Measurements from ENCODE around the gene THAP8.
"Not testable (repeated sequence)": the region's sequence is repeated elsewhere in the genome, so short reads cannot be mapped to it uniquely, and the experiment has no call there.

Gene THAP8

GRCh38 chr19:36054119-36054732, at the start of gene THAP8:
TSS of gene THAP8 (minus strand) at chr19:36054285. CDS start at chr19:36054217, 68 bp downstream.
- DNase-seq, result peak; percentile 100

DNA sequence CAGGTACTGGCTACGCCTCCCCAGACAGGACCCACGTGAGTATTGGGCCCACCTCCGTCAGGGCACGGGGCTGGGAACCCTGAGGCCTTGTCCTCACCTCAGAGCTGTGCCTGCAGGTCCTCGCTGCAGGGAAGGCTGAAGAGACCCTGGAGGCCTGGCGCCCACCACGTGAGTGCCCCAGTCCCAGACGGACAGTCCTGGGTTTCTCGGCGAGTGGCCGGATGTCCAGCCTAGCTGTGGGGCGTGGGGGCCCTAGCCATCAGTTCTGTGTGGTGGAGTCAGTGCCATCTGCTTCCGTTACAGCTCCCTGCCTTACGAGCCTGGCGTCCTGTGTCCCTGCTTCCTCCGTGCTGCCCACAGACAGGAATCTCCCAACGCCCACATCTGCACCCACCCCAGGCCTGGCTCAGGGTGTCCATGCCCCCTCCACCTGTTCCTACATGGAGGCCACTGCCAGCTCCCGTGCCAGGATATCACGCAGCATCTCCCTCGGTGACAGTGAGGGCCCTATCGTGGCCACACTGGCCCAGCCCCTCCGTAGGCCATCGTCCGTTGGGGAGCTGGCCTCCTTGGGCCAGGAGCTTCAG, 49.0 kb upstream of the THAP8 start:
- no peak for DNase-seq

DNA sequence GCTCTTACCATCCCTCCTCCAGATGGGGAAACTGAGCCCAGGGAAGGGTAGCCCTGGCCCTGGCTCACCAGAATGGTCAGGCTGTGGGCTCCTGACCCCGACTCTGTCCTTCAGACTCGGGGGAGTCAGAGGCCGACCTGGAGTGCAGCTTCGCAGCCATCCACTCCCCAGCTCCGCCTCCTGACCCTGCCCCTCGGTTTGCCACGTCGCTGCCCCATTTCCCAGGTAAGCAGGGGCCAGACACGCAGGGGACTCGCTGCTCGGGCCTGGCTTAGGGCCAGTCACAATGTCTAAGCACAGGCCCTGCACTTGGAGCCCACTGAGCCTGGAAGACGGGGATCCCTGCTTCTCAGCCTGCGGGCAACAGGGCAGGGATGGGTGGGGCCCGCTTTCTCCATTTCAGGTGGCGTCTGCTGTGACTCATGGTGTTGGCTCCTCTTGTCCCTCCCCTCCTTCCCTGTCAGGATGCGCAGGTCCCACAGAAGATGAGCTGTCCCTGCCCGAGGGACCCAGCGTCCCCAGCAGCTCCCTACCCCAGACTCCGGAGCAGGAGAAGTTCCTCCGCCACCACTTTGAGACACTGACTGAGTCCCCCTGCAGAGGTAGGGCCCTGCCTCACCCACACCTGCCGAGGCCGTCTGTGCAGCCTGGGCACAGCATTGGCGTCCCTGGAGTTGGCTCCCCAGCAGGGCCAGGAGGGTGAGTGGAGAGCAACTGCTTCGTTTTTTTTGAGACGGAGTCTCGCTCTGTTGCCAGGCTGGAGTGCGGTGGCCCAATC, 47.7 kb upstream of the THAP8 start:
- DNase-seq, result no peak

DNA sequence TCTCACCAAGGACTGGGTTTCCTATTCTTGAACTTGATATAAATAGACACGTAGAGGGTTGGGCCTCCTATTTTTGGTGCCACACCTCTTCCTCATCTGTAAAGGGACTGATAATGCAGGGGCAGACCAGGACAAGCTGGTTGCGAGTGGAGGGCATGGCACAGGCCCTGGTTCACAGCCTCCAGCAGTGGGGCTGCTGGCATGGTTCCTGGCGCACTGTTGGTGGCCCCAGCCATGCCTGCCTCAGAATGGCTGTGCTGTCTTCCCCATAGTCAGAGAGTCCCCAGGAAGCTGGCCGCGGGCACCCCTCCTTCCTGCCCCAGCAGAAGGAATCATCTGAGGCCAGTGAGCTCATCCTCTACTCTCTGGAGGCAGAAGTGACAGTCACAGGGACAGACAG, 46.4 kb upstream of the THAP8 start:
- no peak for DNase-seq

- DNase-seq, result no peak
Observed at GRCh38 chr19:36099166-36099785, 45.2 kb upstream of the THAP8 start.

- DNase-seq, result no peak
Observed at GRCh38 chr19:36097036-36097435, 43.0 kb upstream of the THAP8 start.

DNA sequence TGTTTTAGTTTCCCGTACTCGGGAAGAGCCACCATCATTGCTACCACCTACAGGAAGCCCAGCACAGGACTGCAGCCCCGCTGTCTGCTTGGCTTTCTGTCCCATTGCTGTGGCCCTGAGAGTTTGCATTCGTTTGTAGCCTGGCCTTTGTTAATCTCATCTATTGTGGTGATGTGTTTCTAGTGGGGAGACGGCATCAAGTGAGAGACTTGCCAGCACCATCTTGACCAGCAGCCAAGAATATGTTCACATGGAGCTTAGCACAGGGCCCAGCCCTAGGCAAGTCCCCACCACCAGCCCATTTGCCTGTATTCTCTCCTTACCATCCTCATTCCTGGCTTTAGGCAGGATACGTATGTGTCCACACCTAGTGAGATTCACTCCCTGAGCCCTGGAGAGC, 39.6 kb upstream of the THAP8 start:
- no peak for DNase-seq

DNA sequence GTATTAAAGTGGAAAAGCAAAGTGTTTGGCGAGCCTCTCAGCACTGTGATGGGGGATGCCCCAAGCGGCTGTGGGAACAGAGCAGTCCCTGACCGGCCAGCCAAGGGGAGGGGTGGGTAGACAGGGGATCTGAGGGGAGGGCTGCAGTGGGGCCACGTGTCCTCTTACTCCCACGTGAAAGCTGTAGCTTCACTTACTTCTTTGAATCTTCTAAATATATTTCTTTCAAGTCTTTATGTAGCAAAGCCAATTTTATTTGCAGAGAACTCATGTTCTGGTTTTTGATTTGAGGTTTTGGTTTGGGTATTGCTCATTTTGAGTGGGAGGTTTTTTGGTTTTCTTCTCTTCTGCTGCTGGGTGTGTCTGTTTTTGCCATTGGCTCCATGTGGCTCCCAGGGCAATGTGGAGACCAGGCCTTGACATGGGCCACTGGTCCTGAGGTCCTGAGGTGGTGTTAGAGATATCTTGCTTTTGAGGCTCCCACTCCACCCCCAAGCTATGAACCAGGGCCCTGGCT, 39.1 kb upstream of the THAP8 start:
- no peak for DNase-seq

DNA sequence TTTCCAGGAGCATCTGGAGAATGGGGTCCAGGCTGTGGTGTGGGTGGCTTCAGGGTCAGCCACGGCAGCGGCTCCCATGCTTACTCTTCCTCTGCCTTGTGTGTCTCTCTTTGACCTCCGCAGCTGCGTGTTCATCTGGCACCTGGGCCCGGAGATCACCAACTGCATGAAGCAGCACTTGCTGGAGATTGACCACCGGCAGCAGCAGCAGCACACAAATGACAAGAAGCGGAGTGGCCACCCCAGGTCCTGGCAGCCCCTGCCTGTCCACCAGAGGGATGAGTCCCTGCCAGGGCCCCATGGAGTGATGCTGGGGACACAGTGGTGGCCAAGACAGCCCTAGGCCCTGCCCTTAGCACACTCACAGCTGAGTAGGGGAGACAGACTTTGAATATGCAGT, 38.5 kb upstream of the THAP8 start:
- DNase-seq, result no peak

DNA sequence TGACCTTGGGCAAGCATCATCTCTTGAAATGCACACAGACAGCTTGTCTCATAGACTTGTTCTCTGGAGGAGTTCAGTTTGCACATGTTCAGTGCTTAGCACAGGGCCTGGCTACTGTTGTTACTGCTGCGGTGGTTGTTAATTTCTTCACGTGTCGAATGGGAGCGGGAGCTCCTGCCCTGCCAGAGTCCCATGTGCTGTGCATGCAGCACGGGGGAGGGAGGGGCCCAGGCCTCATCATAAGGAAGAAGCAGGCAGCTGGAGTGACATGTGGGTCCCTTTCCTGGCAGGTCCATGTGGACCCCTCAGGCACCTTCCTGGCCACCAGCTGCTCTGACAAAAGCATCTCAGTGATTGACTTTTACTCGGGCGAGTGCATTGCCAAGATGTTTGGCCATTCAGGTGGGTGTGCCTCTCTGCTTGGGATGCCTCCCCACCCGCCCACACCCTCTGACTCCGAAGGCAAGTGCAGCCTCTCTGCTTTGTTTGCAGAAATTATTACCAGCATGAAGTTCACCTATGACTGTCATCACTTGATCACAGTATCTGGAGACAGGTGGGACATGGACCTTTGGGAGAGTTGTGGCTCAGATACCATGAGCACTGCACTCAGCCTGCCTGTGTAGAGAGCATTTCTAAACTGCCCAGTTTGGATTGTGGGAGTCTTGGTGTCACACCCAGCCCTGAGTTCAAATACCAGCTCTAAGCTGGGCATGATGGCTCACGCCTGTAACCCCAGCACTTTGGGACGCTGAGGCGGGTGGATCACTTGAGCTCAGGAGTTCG, 37.0 kb upstream of the THAP8 start:
- no peak for DNase-seq

GRCh38 chr19:36089847-36090246, 35.8 kb upstream of the THAP8 start:
- DNase-seq, result no peak

DNA sequence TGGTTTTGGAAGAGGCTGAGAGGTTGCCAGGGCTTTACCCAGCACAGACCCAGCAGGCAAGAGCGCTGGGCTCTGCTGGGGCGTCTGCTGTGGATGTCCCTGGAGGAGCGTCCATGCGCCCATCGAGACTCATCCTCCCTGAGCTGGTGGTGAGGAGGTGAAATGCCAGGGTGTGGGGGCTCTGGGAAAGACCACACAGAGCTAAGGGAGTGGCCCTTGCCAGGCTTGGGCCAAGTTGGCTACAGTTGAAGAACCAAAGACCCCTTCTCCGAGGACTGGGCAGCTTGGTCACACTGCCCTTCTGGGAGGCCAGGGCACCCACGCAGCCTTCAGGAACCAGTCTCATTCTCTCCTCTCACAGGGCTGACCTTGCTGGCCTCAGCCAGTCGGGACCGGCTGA, 32.2 kb upstream of the THAP8 start:
- DNase-seq, result no peak

DNA sequence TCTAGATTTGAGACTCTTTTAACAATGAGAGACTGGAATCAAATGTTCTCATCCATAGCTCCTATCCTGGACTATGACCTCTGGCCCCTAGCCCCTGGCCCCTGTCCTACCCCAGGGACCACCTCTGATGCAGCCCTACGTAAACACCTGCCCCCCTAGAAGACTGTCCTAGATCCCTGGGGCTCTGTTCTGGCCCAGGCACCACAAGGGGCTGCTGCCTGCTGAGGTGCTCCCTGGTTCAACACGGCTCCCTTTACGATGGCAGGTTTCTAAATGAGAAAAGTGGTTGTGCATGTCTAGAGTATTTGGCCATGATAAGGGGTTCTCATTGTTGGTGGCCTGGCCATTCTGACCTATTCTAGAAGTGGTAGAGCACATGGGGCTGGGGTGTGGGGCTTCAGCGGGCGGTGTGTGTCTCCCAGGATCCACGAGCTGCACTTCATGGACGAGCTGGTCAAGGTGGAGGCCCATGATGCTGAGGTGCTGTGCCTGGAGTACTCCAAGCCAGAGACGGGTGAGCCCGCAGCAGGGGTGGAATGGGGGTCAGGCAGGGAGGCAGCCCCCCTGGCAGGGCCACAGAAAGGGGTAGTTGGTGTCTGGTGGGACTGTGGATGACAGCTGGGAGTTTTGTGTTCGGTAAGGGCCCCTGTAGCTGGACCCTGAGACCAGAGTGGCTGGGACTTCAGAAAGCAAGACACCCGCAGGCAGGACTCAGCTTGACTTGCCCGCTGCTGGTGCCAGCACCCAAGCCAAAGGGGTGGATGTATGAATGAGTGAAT, 30.3 kb upstream of the THAP8 start:
- DNase-seq, result no peak

DNA sequence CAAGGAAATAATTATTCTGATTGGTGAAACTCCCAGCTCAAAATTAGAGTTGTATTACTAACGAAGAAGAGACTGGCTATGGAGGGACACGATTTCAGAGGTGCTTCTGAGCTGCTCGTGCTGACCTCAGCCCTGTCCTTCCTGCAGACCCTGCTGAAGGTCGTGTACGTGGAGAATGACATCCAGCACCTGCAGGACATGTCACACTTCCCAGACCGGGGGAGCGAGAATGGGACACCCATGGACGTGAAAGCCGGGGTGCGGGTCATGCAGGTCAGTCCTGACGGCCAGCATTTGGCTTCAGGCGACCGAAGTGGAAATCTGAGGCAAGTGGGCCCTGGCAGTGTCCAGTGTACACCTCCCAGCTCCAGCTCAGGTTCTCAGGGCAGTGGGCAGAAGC, 28.8 kb upstream of the THAP8 start:
- DNase-seq, result no peak

DNA sequence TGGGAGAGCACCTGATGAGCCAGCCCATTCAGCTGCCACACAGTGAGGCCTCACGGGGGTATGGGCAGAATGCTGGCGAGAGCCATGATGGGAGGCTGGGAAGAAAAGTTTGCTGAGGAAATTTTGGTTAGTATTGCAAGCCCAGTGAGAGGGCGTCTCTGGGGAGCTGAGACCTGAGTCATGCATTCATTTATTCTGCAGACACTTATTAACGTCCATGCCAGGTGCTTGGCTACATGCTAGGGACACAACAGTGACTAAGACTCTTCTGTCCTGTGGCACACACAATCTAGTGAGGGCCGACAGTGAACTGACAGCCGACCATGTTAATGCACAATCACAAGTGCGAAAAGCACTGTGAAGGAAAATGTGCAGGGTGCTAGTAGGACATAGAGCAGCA, 27.8 kb upstream of the THAP8 start:
- no peak for DNase-seq

GRCh38 chr19:36081385-36081784, 27.3 kb upstream of the THAP8 start:
- DNase-seq, result no peak

DNA sequence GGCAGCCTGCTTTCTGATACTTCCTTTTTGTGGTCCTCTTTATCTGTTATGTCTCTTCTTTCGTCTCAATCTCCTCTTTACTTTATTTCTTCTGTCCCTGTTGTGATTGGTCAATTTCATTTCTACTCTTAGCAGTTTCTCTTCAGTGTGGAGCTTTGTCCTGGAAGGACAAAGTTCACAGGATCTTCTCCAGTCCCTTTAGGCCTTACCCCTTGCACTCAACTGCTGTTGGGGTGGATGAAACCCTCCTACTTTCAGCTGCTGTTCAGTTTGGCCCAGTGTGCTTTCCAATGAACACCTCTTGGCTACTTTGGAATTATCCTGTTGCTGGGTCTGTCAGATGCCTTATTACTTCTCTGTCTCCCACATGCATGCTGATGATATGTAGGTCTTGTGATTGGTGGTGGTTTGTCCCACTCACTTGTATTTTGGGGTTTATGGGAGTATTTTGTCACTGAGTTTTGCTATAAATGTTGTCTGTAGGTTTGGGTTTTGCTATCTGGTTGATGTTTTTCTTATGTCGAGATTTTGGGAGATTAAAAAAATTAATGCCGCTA, 25.4 kb upstream of the THAP8 start:
- no peak for DNase-seq

DNA sequence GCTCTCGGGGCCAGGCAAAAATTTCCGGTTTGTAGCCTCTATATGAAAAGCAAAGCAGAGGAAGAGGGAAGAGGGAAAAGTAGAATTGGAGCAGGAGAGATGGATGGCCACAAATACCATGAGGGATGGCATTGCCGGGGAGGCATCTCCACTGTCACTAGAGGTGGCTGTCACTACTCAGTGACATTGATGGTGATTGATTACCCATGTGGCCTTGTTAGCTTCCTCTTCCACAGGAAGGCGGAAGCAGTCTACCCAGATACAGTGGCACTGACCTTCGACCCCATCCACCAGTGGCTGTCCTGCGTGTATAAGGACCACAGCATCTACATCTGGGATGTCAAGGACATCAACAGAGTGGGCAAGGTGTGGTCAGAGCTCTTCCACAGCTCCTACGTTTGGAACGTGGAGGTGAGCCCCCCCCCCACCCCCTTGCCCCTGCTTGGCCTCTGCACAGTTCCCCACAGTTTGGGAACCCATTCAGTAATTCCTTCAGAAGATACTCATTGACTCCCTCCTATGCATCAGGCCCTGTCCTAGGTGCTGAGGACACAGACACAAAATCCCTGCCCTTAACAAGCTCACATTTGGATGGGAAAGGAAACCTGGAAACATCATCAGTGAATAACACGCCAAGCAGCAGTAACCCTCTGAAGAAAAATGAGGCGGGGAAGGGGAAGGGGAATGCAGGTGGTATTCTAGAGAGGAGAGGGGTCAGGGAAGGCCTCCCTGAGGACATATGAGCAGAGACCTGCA, 19.2 kb upstream of the THAP8 start:
- DNase-seq, result no peak

DNA sequence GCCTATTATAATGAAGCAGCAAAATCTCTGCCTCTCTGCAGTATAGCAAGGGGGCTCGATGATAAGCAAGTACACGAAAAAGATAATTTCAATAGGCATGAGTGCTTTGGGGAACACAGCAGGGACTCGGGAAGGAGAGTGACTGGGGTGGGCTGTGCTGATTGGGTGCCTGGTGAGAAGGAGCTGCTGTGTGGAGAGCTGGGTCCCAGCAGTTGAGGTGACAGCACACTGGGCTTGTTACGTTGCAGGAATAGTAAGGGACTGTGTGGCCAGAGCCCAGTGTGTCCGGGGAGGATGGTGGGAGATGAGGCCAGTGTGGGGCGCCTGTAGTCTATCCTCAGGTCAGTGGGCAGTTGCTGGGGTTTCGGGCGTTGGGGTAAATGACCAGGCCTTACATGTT, 18.0 kb upstream of the THAP8 start:
- no peak for DNase-seq

DNA sequence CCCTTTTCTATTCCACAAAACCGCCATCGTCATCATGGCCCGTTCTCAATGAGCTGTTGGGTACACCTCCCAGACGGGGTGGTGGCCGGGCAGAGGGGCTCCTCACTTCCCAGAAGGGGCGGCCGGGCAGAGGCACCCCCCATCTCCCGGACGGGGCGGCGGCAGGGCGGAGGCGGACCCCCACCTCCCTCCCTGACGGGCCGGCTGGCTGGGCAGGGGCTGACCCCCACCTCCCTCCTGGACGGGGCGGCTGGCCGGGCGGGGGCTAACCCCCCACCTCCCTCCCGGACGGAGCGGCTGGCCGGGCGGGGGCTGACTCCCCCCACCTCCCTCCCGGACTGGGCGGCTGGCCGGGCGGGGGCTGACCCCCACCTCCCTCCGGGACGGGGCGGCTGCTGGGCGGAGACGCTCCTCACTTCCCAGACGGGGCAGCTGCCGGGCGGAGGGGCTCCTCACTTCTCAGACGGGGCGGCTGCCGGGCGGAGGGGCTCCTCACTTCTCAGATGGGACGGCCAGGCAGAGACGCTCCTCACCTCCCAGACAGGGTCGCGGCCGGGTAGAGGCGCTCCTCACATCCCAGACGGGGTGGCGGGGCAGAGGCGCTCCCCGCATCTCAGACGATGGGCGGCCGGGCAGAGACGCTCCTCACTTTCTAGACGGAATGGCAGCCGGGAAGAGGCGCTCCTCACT, 14.9 kb upstream of the THAP8 start:
- not testable (repeated sequence) for DNase-seq
